Measurements from ENCODE around the gene CRISP2.

The CRISP2 gene

DNA sequence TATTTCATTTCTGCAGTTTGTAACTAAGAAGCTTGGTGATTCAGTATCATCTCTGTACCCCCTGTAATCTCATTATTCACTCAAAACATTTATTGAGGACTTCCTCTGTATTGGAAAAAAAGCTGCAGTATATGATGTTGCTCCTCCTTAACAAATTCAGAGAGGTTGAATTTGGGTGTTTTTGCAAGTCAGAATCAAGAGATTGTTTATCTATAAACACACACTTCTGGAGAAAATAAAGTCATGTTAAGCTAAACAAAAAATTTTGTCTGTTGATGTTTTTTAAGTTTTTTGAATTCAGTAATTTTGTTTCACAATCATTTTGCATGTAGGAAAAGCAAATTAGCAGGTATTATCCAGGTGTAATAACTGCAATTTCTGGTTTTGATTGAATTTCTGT is 65.3 kb downstream of the CRISP2 start:
- no peak for DNase-seq (ENCODE audit: low read depth in 1 of 2, low spot score in 1 of 2)
- in situ Hi-C loops (cut with HindIII; ENCODE audit: low pct_unique_long_range_greater_than_20kb, low sequenced_read_pairs) = no loop called here
- TF ChIP-seq JUND (IDR thresholded peaks at IDR 0.05; ENCODE audit: low read depth) = no peak

GRCh38 chr6:49647476-49647875 is 65.9 kb downstream of the CRISP2 start:
- DNase-seq (ENCODE audit: low read depth in 1 of 2, low spot score in 1 of 2) = no peak
- TF ChIP-seq JUND (IDR thresholded peaks at IDR 0.05; ENCODE audit: low read depth) = no peak
- in situ Hi-C loops (cut with HindIII; ENCODE audit: low pct_unique_long_range_greater_than_20kb, low sequenced_read_pairs) = no loop called here

- in situ Hi-C loops (cut with HindIII; ENCODE audit: low pct_unique_long_range_greater_than_20kb, low sequenced_read_pairs) = no loop called here
- TF ChIP-seq JUND (IDR thresholded peaks at IDR 0.05; ENCODE audit: low read depth) = no peak
- DNase-seq (ENCODE audit: low read depth in 1 of 2, low spot score in 1 of 2) = no peak
Observed at GRCh38 chr6:49646942-49647341, 66.4 kb downstream of the CRISP2 start.

DNA sequence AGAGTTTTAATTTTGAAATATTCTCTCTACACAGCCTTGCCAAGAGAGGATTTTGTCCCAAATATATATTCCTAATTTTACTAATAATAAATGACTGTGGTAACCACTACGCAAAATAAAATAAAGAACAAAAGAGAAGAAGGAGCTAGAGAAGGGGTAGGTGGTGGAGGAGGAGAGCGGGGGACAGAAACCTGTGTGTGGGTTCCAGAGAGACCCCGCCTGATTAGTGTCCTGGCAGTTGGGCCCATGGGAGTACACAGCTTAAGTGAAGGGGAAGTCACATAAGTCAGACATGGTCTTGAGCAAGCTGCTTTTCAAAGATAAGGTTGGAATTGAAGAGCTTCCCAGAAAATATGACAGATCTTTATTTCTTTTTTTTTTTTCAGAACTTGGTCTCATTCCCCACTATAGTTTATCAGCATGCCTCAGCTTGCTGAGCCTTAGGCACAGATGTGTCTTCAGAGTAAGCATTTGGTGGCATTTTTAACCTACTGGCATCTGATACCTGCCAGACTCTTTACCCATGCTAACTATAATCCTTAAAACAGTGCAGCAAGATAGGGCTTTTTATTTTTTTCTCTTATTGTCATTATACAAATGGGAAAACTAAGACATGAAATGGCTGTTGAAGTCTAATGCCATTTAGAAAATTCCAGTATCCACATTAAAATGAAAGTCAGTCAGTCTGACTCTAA is 67.1 kb downstream of the CRISP2 start:
- no peak for TF ChIP-seq JUND (IDR thresholded peaks at IDR 0.05; ENCODE audit: low read depth)
- no peak for DNase-seq (ENCODE audit: low read depth in 1 of 2, low spot score in 1 of 2)
- in situ Hi-C loops (cut with HindIII; ENCODE audit: low pct_unique_long_range_greater_than_20kb, low sequenced_read_pairs) = no loop called here

DNA sequence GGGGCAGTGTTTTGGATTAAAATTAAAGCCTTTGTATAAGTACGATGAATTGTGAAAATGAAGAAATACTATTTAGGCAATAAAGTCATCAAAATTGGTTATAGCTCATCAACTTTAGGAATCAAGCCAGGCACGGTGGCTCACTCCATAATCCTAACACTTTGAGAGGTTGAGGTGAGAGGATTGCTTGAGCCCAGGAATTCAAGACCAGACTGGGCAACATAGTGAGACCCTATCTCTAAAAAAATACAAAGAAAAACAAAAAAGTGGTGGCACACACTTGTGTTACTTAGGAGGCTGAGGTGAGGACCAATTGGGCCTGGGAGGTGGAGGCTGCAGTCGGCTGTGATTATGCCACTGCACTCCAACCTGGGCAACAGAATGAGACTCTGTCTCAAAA is 68.2 kb downstream of the CRISP2 start:
- in situ Hi-C loops (cut with HindIII; ENCODE audit: low pct_unique_long_range_greater_than_20kb, low sequenced_read_pairs) = no loop called here
- TF ChIP-seq JUND (IDR thresholded peaks at IDR 0.05; ENCODE audit: low read depth) = no peak
- no peak for DNase-seq (ENCODE audit: low read depth in 1 of 2, low spot score in 1 of 2)
